Activated naive CD4-positive, alpha-beta T cell treated with anti-CD3 and anti-CD28 coated beads for 36 hours (primary cell): Measurements from ENCODE around the gene TRIM17. TPM values are rescaled to one million over a fixed set of nuclear protein-coding genes. Genes with fewer than 3 reads are reported as not detected.

ENCODE experiments used
- CTCF ChIA-PET: fragments of 350-600 bp; sonication (Branson Sonifier 250); formaldehyde crosslinking; loops from one replicate; lab custom pipeline; 2021; ENCODE audit warnings: antibody characterized with exemption; lab: Charles Lee
- DNase-seq: peaks from one replicate; pipeline ENCODE4 v3.0.0-alpha.2; 2020
- H3K27ac Mint-ChIP-seq: one replicate; pipeline ENCODE4 v1.8.0; 2021; ENCODE audit warnings: mild to moderate bottlenecking, mixed read lengths
- H3K27me3 Mint-ChIP-seq: one replicate; pipeline ENCODE4 v1.8.0; 2021; ENCODE audit warnings: low read depth, mixed read lengths
- H3K36me3 Mint-ChIP-seq: one replicate; pipeline ENCODE4 v1.8.0; 2021; ENCODE audit warnings: low read depth, mixed read lengths
- H3K4me1 Mint-ChIP-seq: one replicate; pipeline ENCODE4 v1.8.0; 2021; ENCODE audit warnings: low read depth, mixed read lengths
- H3K4me3 Mint-ChIP-seq: one replicate; pipeline ENCODE4 v1.8.0; 2021; ENCODE audit warnings: mild to moderate bottlenecking, moderate library complexity, mixed read lengths
- H3K9me3 Mint-ChIP-seq: one replicate; pipeline ENCODE4 v1.8.0; 2021; ENCODE audit warnings: mixed read lengths
- intact Hi-C: fragments of 100-400 bp; cut with micrococcal nuclease; formaldehyde crosslinking; loops from one replicate; pipeline ENCODE4 v1.15.1; 2023
- total RNA-seq, 2 experiments: library from RNA; stranded (reverse); gene quantifications; one replicate each; pipeline ENCODE4 v1.2.3, GENCODE V29; 2021

The TRIM17 gene
- total RNA-seq, 2 experiments from 2014 or later, result 1.0 to 1.2 TPM

DNA sequence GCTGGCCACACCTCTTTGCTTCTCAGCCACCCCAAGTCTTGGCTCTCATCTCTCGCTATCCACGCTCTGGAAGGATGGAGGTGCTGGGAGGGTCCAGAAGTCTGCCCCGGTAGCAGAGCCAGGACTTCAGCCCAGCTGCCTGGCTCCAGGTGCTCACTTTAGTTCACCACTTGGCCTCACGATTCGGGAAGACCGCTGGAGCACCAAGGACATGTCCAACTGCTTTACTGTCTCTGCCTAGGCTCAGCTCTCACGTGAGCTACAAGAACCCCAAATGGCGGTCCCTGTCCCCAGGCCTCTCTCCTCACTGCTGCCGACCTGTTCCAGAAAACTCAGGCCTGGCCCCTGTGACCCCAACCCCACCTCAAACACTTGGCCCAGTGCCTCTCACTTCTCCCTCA lies 13.4 kb downstream of the TRIM17 start:
- Mint-ChIP-seq H3K36me3 (peaks cover 29% of the 10 kb centered on the region), H3K27me3 (no peaks in the 10 kb centered on the region), H3K27ac (peak overlapping the region; percentile 11), H3K9me3 (no peaks in the 10 kb centered on the region), H3K4me3 (no peak overlapping the region), H3K4me1 (peaks cover 41% of the 10 kb centered on the region)
- intact Hi-C loops, result no loop called here
- no peak for DNase-seq
- CTCF ChIA-PET, result no interaction called here

DNA sequence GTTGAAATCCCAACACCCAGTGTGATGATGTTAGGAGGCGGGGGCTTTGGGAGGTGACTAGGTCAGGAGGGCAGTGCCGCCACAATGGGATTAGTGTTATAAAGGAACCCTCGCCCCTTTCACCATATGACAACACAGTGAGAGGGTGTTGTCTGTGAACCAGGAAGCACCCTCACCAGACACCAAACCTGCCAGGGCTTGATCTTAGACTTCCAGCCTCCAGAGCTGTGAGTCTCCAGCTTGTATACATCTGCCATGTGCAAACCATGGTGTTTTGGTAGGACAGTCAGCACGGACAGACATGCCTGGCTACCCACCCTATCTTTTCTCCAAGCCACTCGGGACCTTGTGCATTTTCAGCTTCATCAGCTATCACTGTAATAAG lies 14.0 kb downstream of the TRIM17 start:
- Mint-ChIP-seq H3K4me3 (no peak overlapping the region), H3K27me3 (no peaks in the 10 kb centered on the region), H3K4me1 (peaks cover 41% of the 10 kb centered on the region), H3K36me3 (peaks cover 34% of the 10 kb centered on the region), H3K9me3 (no peaks in the 10 kb centered on the region), H3K27ac (peak overlapping the region; percentile 0)
- DNase-seq, result peak; percentile 3
- intact Hi-C loops, result no loop called here
- CTCF ChIA-PET, result no interaction called here

GRCh38 chr1:228401782-228402640 lies 14.7 kb downstream of the TRIM17 start:
- Mint-ChIP-seq H3K4me3 (no peak overlapping the region), H3K27me3 (no peaks in the 10 kb centered on the region), H3K9me3 (no peaks in the 10 kb centered on the region), H3K4me1 (peaks cover 41% of the 10 kb centered on the region), H3K36me3 (peaks cover 35% of the 10 kb centered on the region), H3K27ac (peak overlapping the region; percentile 0)
- intact Hi-C loops, result no loop called here
- CTCF ChIA-PET, result no interaction called here
- peak; percentile 2 for DNase-seq

DNA sequence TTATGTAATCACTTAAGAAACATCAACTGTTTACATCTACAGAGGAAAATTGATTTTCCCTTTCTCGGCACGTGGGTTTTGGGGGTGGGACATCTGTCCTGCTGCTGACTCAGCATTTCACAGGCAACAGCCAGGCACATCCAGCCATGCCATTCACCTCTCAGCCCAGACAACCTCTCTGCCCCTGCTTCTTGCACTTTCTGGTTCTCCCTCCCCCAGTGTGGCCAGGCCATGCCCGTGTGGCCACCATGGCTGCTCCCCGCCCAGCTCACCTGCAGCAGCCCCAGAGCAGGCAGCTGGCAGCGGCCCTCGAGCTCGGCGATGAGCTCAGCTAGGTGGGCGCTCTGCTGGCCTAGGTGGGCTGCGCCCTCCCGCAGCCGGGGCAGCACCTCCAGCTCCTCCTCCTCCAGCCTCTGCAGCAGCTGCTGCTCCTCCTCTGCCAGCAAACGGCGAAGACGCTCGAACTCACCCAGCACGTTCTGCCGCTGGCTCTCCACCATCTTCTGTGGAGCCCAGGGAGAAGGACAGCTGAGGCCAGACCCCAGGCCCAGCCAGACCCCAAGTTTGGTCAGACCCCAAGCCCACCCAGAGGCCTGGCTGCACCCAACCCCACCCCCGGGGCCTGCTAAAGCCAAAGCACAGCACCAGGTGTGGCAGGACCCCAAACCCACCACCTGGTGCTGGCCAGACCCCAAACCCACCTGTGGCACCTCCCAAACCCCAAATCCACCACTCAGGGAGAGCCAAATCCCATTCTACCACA lies 15.8 kb downstream of the TRIM17 start:
- no peak overlapping the region for H3K27ac Mint-ChIP-seq
- CTCF ChIA-PET, result no interaction called here
- peaks cover 39% of the 10 kb centered on the region for H3K36me3 Mint-ChIP-seq
- no peak overlapping the region for H3K4me3 Mint-ChIP-seq
- H3K27me3 Mint-ChIP-seq, result no peaks in the 10 kb centered on the region
- peaks cover 41% of the 10 kb centered on the region for H3K4me1 Mint-ChIP-seq
- peak; percentile 2 for DNase-seq
- intact Hi-C loops, result no loop called here
- no peaks in the 10 kb centered on the region for H3K9me3 Mint-ChIP-seq

DNA sequence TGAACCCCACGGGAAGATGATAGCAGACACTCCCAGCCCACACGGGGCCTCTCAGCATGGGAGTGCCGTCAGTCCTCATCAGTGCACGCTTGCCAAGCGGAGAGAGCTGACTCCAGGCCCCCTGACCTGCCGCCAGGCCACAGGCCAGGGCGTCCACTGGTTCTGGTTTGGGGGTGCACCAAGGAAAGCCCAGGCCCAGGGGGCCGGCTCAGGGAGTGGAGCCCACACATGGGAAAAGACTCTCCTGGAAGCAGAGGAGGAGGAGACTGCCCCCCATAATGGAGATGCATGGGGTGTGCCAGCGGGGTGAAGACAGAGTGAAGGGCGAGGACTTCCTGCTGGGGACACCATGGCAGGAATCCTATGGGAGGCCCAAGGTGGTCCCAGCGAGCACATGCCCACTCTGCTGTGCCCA lies 16.4 kb downstream of the TRIM17 start:
- H3K9me3 Mint-ChIP-seq, result no peaks in the 10 kb centered on the region
- peaks cover 40% of the 10 kb centered on the region for H3K4me1 Mint-ChIP-seq
- no peak overlapping the region for H3K27ac Mint-ChIP-seq
- H3K27me3 Mint-ChIP-seq, result no peaks in the 10 kb centered on the region
- H3K36me3 Mint-ChIP-seq, result peaks cover 37% of the 10 kb centered on the region
- H3K4me3 Mint-ChIP-seq, result no peak overlapping the region
- CTCF ChIA-PET, result no interaction called here
- no peak for DNase-seq
- intact Hi-C loops, result no loop called here

GRCh38 chr1:228399531-228400236 lies 17.0 kb downstream of the TRIM17 start:
- no peak overlapping the region for H3K4me3 Mint-ChIP-seq
- peaks cover 35% of the 10 kb centered on the region for H3K4me1 Mint-ChIP-seq
- no peak overlapping the region for H3K27ac Mint-ChIP-seq
- no peaks in the 10 kb centered on the region for H3K9me3 Mint-ChIP-seq
- no peaks in the 10 kb centered on the region for H3K27me3 Mint-ChIP-seq
- peak; percentile 1 for DNase-seq
- peaks cover 34% of the 10 kb centered on the region for H3K36me3 Mint-ChIP-seq
- CTCF ChIA-PET, result no interaction called here
- intact Hi-C loops, result no loop called here

- DNase-seq, result peak; percentile 1
- Mint-ChIP-seq H3K4me1 (peaks cover 27% of the 10 kb centered on the region), H3K27ac (no peak overlapping the region), H3K9me3 (no peaks in the 10 kb centered on the region), H3K4me3 (no peak overlapping the region), H3K27me3 (no peaks in the 10 kb centered on the region), H3K36me3 (peaks cover 30% of the 10 kb centered on the region)
- CTCF ChIA-PET, result no interaction called here
- intact Hi-C loops, result no loop called here
These were observed 17.8 kb downstream of the TRIM17 start for GRCh38 chr1:228398741-228399461.

- no peak overlapping the region for H3K27ac Mint-ChIP-seq
- peaks cover 17% of the 10 kb centered on the region for H3K4me1 Mint-ChIP-seq
- H3K9me3 Mint-ChIP-seq, result no peaks in the 10 kb centered on the region
- H3K27me3 Mint-ChIP-seq, result no peaks in the 10 kb centered on the region
- H3K4me3 Mint-ChIP-seq, result no peak overlapping the region
- DNase-seq, result peak; percentile 1
- intact Hi-C loops, result no loop called here
- CTCF ChIA-PET, result no interaction called here
- peaks cover 26% of the 10 kb centered on the region for H3K36me3 Mint-ChIP-seq
These were observed 18.7 kb downstream of the TRIM17 start for GRCh38 chr1:228397966-228398365.

DNA sequence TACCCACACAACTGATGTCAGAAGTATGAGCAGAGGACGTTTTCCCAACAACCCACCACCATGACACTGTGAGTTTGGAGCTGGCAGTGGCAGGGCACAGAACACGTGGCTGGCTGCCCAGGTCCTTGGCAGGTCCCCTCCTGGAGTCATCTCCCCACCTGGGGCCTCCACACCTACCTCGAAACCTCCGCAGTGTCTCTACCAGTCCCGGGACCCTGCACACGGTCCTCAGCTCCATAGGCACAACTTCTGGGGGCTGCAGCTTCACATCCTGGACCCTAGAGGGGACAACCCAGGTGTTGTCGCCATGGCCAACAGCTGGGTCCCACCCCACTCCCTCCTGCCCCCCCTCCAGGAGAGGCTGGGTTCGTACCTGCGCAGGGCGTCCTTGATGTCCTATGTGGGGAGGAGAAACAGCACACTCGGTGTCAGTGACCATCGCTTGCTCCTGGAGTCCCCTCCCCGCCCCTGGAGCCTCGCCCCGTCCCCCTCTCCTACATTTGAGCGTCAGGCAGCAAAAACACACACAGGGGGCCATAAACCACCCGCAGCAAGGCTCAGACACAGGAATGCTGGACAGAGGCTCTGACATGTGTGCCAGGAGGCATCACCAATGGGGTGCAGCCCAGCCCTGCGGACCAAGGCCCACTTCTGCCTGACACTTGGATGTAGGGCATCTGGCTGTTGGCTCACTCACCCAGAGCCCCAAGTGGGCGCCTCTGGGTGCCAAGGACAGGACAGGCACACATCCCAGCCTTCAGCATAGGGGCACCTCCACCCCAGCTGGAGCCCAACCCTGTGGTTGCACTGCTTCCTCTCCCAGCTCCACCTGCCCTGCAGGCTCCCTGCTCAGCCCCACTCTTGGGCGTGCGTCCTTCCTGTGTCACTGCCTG lies 19.6 kb downstream of the TRIM17 start:
- intact Hi-C loops, result no loop called here
- peak; percentile 3 for DNase-seq
- CTCF ChIA-PET, result no interaction called here

GRCh38 chr1:228394571-228395394 lies 21.9 kb downstream of the TRIM17 start:
- Mint-ChIP-seq H3K27me3 (no peaks in the 10 kb centered on the region), H3K9me3 (no peaks in the 10 kb centered on the region), H3K36me3 (peaks cover 18% of the 10 kb centered on the region), H3K4me3 (no peak overlapping the region), H3K27ac (no peak overlapping the region), H3K4me1 (peaks cover 3% of the 10 kb centered on the region)
- CTCF ChIA-PET, result no interaction called here
- intact Hi-C loops, result loop anchor here (5.0 kb wide), 1 partner anchor 262 kb away; no protein-coding TSS in a partner anchor
- no peak for DNase-seq

More for the DNA sequence above, 19.6 kb downstream of the TRIM17 start:
- H3K4me3 Mint-ChIP-seq, result no peak overlapping the region
- no peak overlapping the region for H3K27ac Mint-ChIP-seq
- H3K4me1 Mint-ChIP-seq, result peaks cover 10% of the 10 kb centered on the region
- H3K27me3 Mint-ChIP-seq, result no peaks in the 10 kb centered on the region
- no peaks in the 10 kb centered on the region for H3K9me3 Mint-ChIP-seq
- H3K36me3 Mint-ChIP-seq, result peaks cover 28% of the 10 kb centered on the region
